Mucosa of descending colon (tissue), 3 donors: Measurements from ENCODE around the gene EIF5A. TPM values are rescaled to one million over a fixed set of nuclear protein-coding genes. Genes with fewer than 3 reads are reported as not detected.

Experiments
- ATAC-seq: fragments of 200-7000 bp; cut with Tn5 transposase; one replicate; pipeline ENCODE4 v1.9.1; 2020; ENCODE audit warnings: mild to moderate bottlenecking, moderate library complexity
- DNase-seq, 3 donors: peaks; one replicate each; pipeline ENCODE4 v3.0.0-alpha.2; 2020
- H3K36me3 ChIP-seq: fragments of 200-600 bp; one replicate; pipeline ENCODE4 v1.8.0; 2021; ENCODE audit warnings: low read depth, mild to moderate bottlenecking
- H3K4me1 ChIP-seq: fragments of 200-600 bp; one replicate; pipeline ENCODE4 v1.8.0; 2021; ENCODE audit warnings: low read depth, mild to moderate bottlenecking
- H3K4me3 ChIP-seq: fragments of 200-600 bp; one replicate; pipeline ENCODE4 v1.8.0; 2021; ENCODE audit warnings: mild to moderate bottlenecking
- H3K9me3 ChIP-seq: fragments of 200-600 bp; one replicate; pipeline ENCODE4 v1.8.0; 2021; ENCODE audit warnings: mild to moderate bottlenecking
- intact Hi-C, 2 donors: fragments of 100-400 bp; cut with DNase I in 1 of 2; cut with micrococcal nuclease in 1 of 2; formaldehyde crosslinking; loops; one replicate each; pipeline versions ENCODE4 v1.11.0 to v1.11.1; 2022; cut with DNase I, micrococcal nuclease
- total RNA-seq, 3 donors: library from RNA; stranded (reverse); fragmentation: NEBNext Ultra II Directional in 2 of 3; extraction: Animal tissue kit (Norgen Biotek cat#: 25700) in 2 of 3; gene quantifications; one replicate each; pipeline versions ENCODE4 v1.2.1 to v1.2.4, GENCODE V29; 2021 to 2023
- TF ChIP-seq, protein P1 (sequence below): fragments of 200-600 bp; IDR thresholded peaks from one replicate; pipeline ENCODE4 v1.8.0; 2022; ENCODE audit warnings: antibody characterized with exemption, mild to moderate bottlenecking
- donor health status: DM: no; HTN: no; CAD: no; lungs with moderate emphysema.
- donor health status: DM: no; HTN: no; CAD: no.
- donor health status: DM: no; HTN: yes; CAD: no.

Gene EIF5A
- total RNA-seq, 3 donors from 2014 or later: 281 to 492 (median 313) TPM

DNA sequence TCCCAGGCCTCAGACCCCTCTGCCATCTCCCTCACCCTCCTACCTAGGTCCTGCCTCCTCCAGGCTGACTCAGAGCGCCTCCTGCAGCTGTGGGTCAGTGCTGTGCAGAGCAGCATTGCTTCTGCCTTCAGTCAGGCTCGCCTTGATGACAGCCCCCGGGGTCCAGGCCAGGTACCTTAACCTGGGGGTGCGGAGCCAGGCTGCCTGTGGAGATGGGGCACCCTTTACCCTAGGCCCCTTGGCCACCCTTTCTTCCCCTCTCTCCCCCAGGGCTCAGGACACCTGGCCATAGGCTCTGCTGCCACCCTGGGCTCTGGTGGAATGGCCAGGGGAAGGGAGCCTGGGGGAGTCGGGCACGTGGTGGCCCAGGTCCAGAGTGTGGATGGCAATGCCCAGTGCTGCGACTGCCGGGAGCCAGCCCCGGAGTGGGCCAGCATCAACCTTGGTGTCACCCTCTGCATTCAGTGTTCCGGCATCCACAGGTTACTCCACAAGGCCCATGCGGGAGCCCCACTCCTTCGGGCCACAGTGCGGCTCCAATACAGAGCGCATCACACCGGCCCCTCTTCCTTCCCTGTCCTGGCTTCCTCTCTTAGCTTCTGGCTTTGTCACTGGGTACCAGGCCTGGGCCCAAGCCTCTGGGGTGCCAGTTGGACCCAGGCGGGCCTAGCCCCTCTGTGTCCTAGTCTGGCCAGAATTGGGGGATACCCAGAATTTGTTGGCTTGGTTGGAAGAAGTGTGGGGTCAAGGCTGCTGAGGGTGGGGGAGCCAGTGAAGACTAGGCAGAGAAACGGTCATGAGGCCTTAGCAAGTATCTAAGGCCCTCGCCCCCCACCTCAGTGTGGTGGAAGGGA is 39.6 kb downstream of the EIF5A start:
- DNase-seq (no peak), ATAC-seq (no peak)
- Histone ChIP-seq H3K4me3 (no peak overlapping the region), H3K36me3 (peaks cover 2% of the 10 kb centered on the region), H3K9me3 (no peaks in the 10 kb centered on the region), H3K4me1 (peaks cover 9% of the 10 kb centered on the region)
- intact Hi-C loops: loop anchor here in 1 of 2 donors (10.0 kb wide), 1 partner anchor 72 kb away; no protein-coding TSS in a partner anchor
- TF ChIP-seq, protein P1, sequence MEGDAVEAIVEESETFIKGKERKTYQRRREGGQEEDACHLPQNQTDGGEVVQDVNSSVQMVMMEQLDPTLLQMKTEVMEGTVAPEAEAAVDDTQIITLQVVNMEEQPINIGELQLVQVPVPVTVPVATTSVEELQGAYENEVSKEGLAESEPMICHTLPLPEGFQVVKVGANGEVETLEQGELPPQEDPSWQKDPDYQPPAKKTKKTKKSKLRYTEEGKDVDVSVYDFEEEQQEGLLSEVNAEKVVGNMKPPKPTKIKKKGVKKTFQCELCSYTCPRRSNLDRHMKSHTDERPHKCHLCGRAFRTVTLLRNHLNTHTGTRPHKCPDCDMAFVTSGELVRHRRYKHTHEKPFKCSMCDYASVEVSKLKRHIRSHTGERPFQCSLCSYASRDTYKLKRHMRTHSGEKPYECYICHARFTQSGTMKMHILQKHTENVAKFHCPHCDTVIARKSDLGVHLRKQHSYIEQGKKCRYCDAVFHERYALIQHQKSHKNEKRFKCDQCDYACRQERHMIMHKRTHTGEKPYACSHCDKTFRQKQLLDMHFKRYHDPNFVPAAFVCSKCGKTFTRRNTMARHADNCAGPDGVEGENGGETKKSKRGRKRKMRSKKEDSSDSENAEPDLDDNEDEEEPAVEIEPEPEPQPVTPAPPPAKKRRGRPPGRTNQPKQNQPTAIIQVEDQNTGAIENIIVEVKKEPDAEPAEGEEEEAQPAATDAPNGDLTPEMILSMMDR: no peak

DNA sequence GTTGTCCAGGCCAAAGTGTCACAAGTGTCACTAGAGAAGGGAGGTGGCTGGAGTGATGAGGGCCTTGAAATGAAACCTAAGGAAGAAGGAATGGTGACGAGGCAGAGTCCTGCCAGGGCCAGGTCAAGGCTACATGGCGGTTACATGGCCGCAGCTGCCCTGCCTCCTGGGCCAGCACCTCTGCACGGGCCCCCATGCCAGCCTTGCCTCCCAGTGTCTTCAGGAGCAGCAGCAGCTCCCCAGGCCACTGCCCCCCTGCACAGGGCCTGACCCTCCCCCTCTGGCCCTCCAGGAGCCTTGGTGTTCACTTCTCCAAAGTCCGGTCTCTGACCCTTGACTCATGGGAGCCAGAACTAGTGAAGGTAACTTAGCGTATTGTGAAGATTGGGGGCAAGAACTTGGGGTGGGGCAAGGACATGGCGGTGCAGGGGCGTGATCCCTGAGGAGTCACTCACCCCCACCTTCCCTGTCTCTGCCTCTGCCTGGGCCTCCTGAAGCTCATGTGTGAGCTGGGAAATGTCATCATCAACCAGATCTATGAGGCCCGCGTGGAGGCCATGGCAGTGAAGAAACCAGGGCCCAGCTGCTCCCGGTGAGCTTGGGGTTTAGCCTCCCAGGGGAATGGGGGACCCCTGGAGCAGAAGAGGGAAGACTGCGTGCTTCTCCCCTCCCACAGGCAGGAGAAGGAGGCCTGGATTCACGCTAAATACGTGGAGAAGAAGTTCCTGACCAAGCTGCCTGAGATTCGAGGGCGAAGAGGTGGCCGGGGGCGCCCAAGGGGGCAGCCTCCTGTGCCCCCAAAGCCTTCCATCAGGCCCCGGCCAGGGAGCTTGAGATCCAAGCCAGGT is 40.4 kb downstream of the EIF5A start:
- DNase-seq: no peak

DNA sequence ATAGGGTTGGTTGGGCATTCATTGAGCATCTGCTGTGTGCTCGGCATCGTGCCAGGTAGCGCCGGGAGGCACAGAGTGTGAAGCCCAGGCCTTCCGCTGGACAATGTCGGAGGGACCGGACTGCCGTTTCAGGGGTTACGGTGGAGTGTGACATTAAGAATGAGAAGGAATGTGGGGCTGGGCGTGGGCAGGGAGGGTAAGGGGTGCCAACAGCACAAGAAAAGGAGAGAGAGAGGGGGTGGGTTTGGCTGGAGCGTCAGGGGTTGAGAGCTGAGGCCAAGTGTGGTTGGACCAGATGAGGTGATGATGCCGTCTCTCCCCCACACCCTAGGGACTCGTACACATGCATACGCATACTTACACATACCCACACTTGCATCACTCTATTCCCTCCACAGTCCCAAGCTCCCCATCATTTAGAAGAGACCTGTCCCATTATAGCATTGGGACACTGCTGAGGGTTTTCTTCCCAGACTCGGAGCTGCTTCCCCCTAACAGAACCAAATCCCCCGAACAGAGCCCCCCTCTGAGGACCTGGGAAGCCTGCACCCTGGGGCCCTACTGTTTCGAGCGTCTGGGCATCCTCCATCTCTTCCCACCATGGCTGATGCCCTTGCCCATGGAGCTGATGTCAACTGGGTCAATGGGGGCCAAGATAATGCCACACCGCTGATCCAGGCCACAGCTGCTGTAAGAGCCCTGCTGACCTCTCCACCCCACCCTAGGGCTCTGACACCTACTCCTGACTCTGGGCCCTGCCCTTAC is 41.2 kb downstream of the EIF5A start:
- intact Hi-C loops: loop anchor here in 1 of 2 donors (10.0 kb wide), 1 partner anchor 74 kb away; no protein-coding TSS in a partner anchor
- peaks cover 2% of the 10 kb centered on the region for H3K36me3 ChIP-seq
- TF ChIP-seq, protein P1: no peak
- peaks cover 19% of the 10 kb centered on the region for H3K4me1 ChIP-seq
- H3K9me3 ChIP-seq: no peaks in the 10 kb centered on the region
- H3K4me3 ChIP-seq: no peak overlapping the region
- ATAC-seq (no peak), DNase-seq (no peak)

More for the DNA sequence above, 40.4 kb downstream of the EIF5A start:
- Histone ChIP-seq H3K9me3 (no peaks in the 10 kb centered on the region), H3K4me3 (no peak overlapping the region), H3K4me1 (peaks cover 14% of the 10 kb centered on the region), H3K36me3 (peaks cover 2% of the 10 kb centered on the region)
- no peak for ATAC-seq
- TF ChIP-seq, protein P1: no peak
- intact Hi-C loops: loop anchor here in 1 of 2 donors (10.0 kb wide), 1 partner anchor 73 kb away; no protein-coding TSS in a partner anchor

DNA sequence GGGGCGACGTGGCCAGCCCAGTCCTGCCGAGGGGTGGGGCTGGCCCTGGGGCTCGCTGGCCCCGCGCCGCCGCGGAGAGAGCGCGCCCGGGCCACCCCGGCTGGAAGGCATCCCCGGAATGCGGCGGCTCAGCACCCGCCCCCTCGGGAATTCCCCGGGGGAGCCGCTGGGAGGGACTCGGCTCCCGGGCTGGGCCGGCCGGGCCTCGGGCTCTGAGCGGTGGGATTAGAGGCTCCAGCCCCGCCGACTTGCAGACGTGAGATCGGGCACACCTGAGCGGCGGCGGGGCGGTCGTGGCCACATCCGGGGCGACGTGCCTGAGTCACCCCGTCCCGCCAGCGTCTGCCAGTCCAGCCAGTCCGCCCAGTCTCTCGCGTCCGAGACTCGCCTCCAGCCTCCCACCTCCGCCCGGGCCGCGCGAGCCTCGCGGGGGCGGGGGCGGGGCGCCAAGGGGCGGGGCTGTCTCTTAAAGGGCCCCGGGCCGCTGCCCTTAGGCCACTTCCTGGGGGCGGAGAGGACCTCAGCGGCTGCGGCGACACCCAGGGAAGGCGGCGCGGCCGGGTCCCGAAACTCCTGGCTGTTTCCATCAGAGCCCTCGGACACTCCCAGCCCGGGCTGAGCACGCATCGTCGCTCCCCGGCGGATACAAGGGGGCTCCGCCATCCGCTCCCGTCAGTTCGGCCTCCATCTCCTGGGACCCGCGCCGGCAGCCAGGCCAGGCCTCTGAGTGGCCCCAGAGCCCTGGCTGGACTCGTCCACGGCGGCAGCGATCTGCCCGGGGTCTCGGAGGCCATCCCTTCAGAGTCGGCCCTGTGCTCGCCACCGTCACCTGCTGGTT is 44.5 kb downstream of the EIF5A start, which contains the start of gene KCTD11:
TSS of gene KCTD11 (plus strand) at position 498 of the 838 bp plus-strand sequence.
- TF ChIP-seq, protein P1: no peak
- peaks cover 28% of the 10 kb centered on the region for H3K4me1 ChIP-seq

More for the DNA sequence above, 44.5 kb downstream of the EIF5A start, which contains the start of gene KCTD11:
- H3K36me3 ChIP-seq: peaks cover 2% of the 10 kb centered on the region
- peak; percentile 85 for ATAC-seq
- H3K4me3 ChIP-seq: peak within 1 kb of the TSS; percentile 56
- no peaks in the 10 kb centered on the region for H3K9me3 ChIP-seq
- DNase-seq: peak; percentile 95 to 96 (median 96)
- intact Hi-C loops: no loop called here
